ENCODE measurements around the gene LOXHD1. TPM values are rescaled to one million over a fixed set of nuclear protein-coding genes. Genes with fewer than 3 reads are reported as not detected.

The LOXHD1 gene
- total RNA-seq, 2 experiments from 2014 or later, result 0.11 to 0.45 TPM

GRCh38 chr18:46570134-46570533 lies 86.9 kb downstream of the LOXHD1 start:
- ATAC-seq, result no peak
- ChIA-PET POLR2A (interaction anchor here (1.3 kb wide), 1 partner anchor 15 kb away, joined by 3 read pairs; no protein-coding TSS in a partner anchor), CTCF (interaction anchor here (1.7 kb wide), 1 partner anchor 88 kb away, joined by 3 read pairs; no protein-coding TSS in a partner anchor)
- Mint-ChIP-seq H3K9me3 (no peaks in the 10 kb centered on the region), H3K36me3 (ENCODE audit: low read depth) (no peaks in the 10 kb centered on the region), H3K27ac (no peak overlapping the region), H3K4me3 (no peak overlapping the region), H3K27me3 (peaks cover 2% of the 10 kb centered on the region), H3K4me1 (ENCODE audit: low read depth) (peaks cover 5% of the 10 kb centered on the region)
- intact Hi-C loops (cut with micrococcal nuclease), result no loop called here
- TF ChIP-seq, protein P1, sequence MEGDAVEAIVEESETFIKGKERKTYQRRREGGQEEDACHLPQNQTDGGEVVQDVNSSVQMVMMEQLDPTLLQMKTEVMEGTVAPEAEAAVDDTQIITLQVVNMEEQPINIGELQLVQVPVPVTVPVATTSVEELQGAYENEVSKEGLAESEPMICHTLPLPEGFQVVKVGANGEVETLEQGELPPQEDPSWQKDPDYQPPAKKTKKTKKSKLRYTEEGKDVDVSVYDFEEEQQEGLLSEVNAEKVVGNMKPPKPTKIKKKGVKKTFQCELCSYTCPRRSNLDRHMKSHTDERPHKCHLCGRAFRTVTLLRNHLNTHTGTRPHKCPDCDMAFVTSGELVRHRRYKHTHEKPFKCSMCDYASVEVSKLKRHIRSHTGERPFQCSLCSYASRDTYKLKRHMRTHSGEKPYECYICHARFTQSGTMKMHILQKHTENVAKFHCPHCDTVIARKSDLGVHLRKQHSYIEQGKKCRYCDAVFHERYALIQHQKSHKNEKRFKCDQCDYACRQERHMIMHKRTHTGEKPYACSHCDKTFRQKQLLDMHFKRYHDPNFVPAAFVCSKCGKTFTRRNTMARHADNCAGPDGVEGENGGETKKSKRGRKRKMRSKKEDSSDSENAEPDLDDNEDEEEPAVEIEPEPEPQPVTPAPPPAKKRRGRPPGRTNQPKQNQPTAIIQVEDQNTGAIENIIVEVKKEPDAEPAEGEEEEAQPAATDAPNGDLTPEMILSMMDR (IDR thresholded peaks at IDR 0.05), result no peak
- no peak for DNase-seq

GRCh38 chr18:46569211-46569610 lies 87.8 kb downstream of the LOXHD1 start:
- Mint-ChIP-seq H3K27me3 (peaks cover 2% of the 10 kb centered on the region), H3K27ac (no peak overlapping the region), H3K4me3 (no peak overlapping the region), H3K4me1 (ENCODE audit: low read depth) (peaks cover 4% of the 10 kb centered on the region), H3K9me3 (no peaks in the 10 kb centered on the region), H3K36me3 (ENCODE audit: low read depth) (no peaks in the 10 kb centered on the region)
- ChIA-PET POLR2A (no interaction called here), CTCF (interaction anchor here (1.7 kb wide), 1 partner anchor 89 kb away, joined by 3 read pairs; no protein-coding TSS in a partner anchor)
- DNase-seq (no peak), ATAC-seq (no peak)
- TF ChIP-seq, protein P1 (IDR thresholded peaks at IDR 0.05), result no peak
- intact Hi-C loops (cut with micrococcal nuclease), result no loop called here

DNA sequence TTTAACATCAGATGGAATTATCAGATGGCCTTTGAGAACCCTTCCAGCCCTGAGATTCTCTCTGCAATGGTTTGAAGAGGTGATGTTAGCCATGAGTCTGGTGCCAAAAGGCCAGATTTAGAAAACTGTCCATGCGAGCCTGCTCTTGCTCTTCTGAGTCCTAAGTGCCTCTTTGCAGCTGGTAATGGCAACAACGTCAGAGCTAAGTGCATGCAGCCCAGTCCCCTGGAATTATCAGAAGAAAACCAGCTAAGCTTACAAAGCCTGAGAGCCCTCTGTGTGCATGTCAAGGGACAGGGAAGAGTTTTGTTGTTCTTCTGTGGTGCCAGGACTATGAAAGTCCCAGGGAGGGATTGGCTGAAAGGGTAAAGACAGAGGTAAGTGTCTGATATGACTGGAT lies 89.8 kb downstream of the LOXHD1 start:
- Mint-ChIP-seq H3K27me3 (peaks cover 2% of the 10 kb centered on the region), H3K4me1 (ENCODE audit: low read depth) (no peaks in the 10 kb centered on the region), H3K27ac (no peak overlapping the region), H3K36me3 (ENCODE audit: low read depth) (no peaks in the 10 kb centered on the region), H3K9me3 (no peaks in the 10 kb centered on the region), H3K4me3 (no peak overlapping the region)
- TF ChIP-seq, protein P1 (IDR thresholded peaks at IDR 0.05), result no peak
- ChIA-PET POLR2A (no interaction called here), CTCF (no interaction called here)
- intact Hi-C loops (cut with micrococcal nuclease), result no loop called here
- no peak for ATAC-seq
- DNase-seq, result no peak

DNA sequence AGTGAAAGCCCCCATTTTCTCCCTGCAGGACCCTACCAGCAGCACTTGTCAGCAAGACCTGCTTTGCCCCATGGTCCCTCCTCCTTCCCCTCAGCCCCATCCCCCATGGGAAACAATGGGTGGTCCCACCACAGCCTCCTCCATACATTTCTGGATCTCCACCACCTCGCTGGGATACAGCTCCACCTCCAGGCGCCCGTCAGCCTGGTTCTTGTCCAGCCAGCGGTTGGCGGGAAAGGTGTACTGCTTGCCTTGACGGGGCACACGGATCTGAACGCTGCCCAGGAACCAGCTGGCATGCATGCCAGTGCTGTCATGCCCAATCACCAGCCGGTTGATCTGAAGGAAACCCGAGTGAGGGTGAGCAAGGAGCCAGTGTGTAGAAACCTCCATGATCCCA lies 90.9 kb downstream of the LOXHD1 start:
- ChIA-PET CTCF (no interaction called here), POLR2A (no interaction called here)
- H3K27me3 Mint-ChIP-seq, result peaks cover 2% of the 10 kb centered on the region
- TF ChIP-seq, protein P1 (IDR thresholded peaks at IDR 0.05), result no peak
- H3K4me1 Mint-ChIP-seq (ENCODE audit: low read depth), result no peaks in the 10 kb centered on the region
- DNase-seq, result no peak
- ATAC-seq, result no peak
- H3K9me3 Mint-ChIP-seq, result no peaks in the 10 kb centered on the region
- no peaks in the 10 kb centered on the region for H3K36me3 Mint-ChIP-seq (ENCODE audit: low read depth)
- no peak overlapping the region for H3K27ac Mint-ChIP-seq
- no peak overlapping the region for H3K4me3 Mint-ChIP-seq
- intact Hi-C loops (cut with micrococcal nuclease), result no loop called here

GRCh38 chr18:46565256-46565655 lies 91.8 kb downstream of the LOXHD1 start:
- DNase-seq (no peak), ATAC-seq (no peak)
- Mint-ChIP-seq H3K27me3 (peaks cover 2% of the 10 kb centered on the region), H3K27ac (no peak overlapping the region), H3K36me3 (ENCODE audit: low read depth) (no peaks in the 10 kb centered on the region), H3K4me3 (no peak overlapping the region), H3K4me1 (ENCODE audit: low read depth) (no peaks in the 10 kb centered on the region), H3K9me3 (no peaks in the 10 kb centered on the region)
- ChIA-PET POLR2A (no interaction called here), CTCF (no interaction called here)
- intact Hi-C loops (cut with micrococcal nuclease), result no loop called here
- TF ChIP-seq, protein P1 (IDR thresholded peaks at IDR 0.05), result no peak
